ENCODE measurements around the gene IER5.

The IER5 gene

DNA sequence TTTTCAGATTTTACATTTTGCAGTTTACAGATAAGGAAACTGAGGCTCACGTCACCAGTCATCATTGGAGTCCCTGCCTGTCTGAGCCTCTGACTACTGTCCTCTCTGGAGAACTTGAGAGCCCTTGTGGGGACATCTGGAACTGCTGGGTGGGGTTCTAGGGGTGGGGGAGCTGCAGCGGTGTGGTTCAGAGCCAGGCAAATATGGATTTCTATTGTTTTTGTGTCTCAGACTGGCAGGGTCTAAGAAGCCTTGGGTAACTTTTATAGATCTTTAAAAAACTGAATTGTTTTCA lies 46.9 kb downstream of the IER5 start:
- Histone ChIP-seq H3K4me3 (ENCODE audit: low read depth in 1 of 2, low read length in 1 of 2) (no peak overlapping the region), H3K9me3 (no peaks in the 10 kb centered on the region), H3K27me3 (peaks cover 3% of the 10 kb centered on the region), H3K27ac (peak overlapping the region; percentile 52), H3K36me3 (no peaks in the 10 kb centered on the region), H3K4me1 (ENCODE audit: control insufficient read depth in 1 of 2, insufficient read depth in 1 of 2, low read depth in 1 of 2, low read length in 1 of 2) (peaks cover 36 to 37% of the 10 kb centered on the region in 2 experiments)
- no peak for TF ChIP-seq CTCF (IDR thresholded peaks at IDR 0.05)

DNA sequence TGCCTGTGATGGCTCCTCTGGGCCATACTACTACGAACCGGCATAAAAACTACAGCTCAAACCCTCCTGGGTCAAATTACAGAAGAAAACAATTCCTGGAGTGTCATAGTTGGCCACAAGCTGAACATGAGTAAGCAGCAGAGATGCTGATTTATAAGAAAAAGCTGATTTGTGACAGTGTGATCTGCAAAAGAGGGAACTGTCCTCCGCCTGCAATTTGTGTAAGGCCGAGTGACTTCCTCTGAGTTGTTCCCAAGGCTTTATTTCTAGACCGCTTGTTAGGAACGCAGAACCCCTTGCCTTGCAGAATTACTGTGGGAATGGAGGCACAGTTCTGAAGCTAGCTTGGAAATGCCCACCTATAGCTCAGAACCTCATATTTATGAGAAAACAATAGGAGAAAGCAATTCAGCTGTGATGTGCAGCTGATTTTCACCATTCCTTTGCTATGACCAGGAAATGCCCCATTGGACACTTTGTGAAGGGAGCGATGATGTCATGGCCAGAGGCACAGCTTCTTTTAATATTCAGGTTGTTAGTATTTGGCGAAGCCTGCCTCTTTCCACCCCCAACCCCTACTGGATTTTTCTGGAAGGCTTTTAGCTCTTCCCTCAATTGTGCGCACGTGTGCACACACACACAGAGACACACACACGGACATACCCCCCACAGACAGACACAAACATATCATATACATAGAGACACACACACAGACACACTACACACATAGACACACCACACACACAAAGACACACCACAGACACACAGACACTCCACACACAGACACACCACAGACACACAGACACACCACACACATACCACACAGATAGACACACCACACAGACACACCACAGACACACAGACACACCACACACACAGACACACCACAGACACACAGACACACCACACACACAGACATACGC lies 47.6 kb downstream of the IER5 start:
- peaks cover 38 to 42% of the 10 kb centered on the region in 2 experiments for H3K4me1 ChIP-seq (ENCODE audit: control insufficient read depth in 1 of 2, insufficient read depth in 1 of 2, low read depth in 1 of 2, low read length in 1 of 2)
- peak overlapping the region; percentile 52 for H3K27ac ChIP-seq
- H3K9me3 ChIP-seq, result no peaks in the 10 kb centered on the region
- peaks cover 3% of the 10 kb centered on the region for H3K27me3 ChIP-seq
- no peaks in the 10 kb centered on the region for H3K36me3 ChIP-seq
- no peak overlapping the region for H3K4me3 ChIP-seq (ENCODE audit: low read depth in 1 of 2, low read length in 1 of 2)
- no peak for TF ChIP-seq CTCF (IDR thresholded peaks at IDR 0.05)

DNA sequence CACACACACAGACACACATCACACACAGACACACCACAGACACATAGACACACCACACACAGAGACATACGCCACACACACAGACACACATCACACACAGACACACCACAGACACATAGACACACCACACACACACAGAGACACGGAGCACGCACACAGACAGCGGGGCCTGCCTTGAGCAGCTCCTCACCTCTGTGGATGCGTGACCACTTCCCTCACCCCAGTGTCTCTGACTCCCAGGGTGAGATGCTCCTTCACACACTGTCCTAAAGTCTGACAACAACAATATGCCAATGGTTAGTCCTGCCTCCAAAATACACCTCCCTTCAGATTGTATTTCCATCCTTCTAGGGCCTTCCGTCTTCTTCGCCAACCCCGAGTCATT lies 48.2 kb downstream of the IER5 start:
- H3K27me3 ChIP-seq, result peaks cover 3% of the 10 kb centered on the region
- peaks cover 38 to 42% of the 10 kb centered on the region in 2 experiments for H3K4me1 ChIP-seq (ENCODE audit: control insufficient read depth in 1 of 2, insufficient read depth in 1 of 2, low read depth in 1 of 2, low read length in 1 of 2)
- H3K9me3 ChIP-seq, result no peaks in the 10 kb centered on the region
- no peaks in the 10 kb centered on the region for H3K36me3 ChIP-seq
- no peak overlapping the region for H3K27ac ChIP-seq
- no peak overlapping the region for H3K4me3 ChIP-seq (ENCODE audit: low read depth in 1 of 2, low read length in 1 of 2)
- no peak for TF ChIP-seq CTCF (IDR thresholded peaks at IDR 0.05)

GRCh38 chr1:181137217-181137743 lies 48.8 kb downstream of the IER5 start:
- H3K36me3 ChIP-seq, result no peaks in the 10 kb centered on the region
- peaks cover 3% of the 10 kb centered on the region for H3K27me3 ChIP-seq
- H3K27ac ChIP-seq, result no peak overlapping the region
- no peaks in the 10 kb centered on the region for H3K9me3 ChIP-seq
- no peak overlapping the region for H3K4me3 ChIP-seq (ENCODE audit: low read depth in 1 of 2, low read length in 1 of 2)
- peaks cover 42 to 45% of the 10 kb centered on the region in 2 experiments for H3K4me1 ChIP-seq (ENCODE audit: control insufficient read depth in 1 of 2, insufficient read depth in 1 of 2, low read depth in 1 of 2, low read length in 1 of 2)
- no peak for TF ChIP-seq CTCF (IDR thresholded peaks at IDR 0.05)

- Histone ChIP-seq H3K27me3 (no peaks in the 10 kb centered on the region), H3K27ac (no peak overlapping the region), H3K4me3 (ENCODE audit: low read depth in 1 of 2, low read length in 1 of 2) (no peak overlapping the region), H3K4me1 (ENCODE audit: control insufficient read depth in 1 of 2, insufficient read depth in 1 of 2, low read depth in 1 of 2, low read length in 1 of 2) (peaks cover 38% of the 10 kb centered on the region in 2 experiments), H3K36me3 (no peaks in the 10 kb centered on the region), H3K9me3 (no peaks in the 10 kb centered on the region)
- TF ChIP-seq CTCF (IDR thresholded peaks at IDR 0.05), result no peak
Observed at GRCh38 chr1:181139631-181140061, 51.1 kb downstream of the IER5 start.

Data from neutrophil (primary cell).